Vagina (tissue), 2 donors: ENCODE measurements around the gene ZNF263. TPM values are rescaled to one million over a fixed set of nuclear protein-coding genes. Genes with fewer than 3 reads are reported as not detected.
"Not testable (repeated sequence)": the region's sequence is repeated elsewhere in the genome, so short reads cannot be mapped to it uniquely, and the experiment has no call there.

Source experiments
- DNase-seq, 2 donors: peaks; one replicate each; pipeline ENCODE4 v3.0.0-alpha.2; 2017; ENCODE audit errors: extremely low spot score in 2 of 2
- H3K27ac ChIP-seq: fragments of 200-600 bp; sonication (generic); one replicate; pipeline ENCODE4 v1.5.1; 2019
- H3K27me3 ChIP-seq: fragments of 200-600 bp; sonication (generic); one replicate; pipeline ENCODE4 v1.5.1; 2019
- H3K36me3 ChIP-seq, 2 donors: fragments of 200-600 bp; sonication (generic); one replicate each; pipeline ENCODE4 v1.5.1; 2017 to 2019
- H3K4me1 ChIP-seq: fragments of 200-600 bp; sonication (generic); one replicate; pipeline ENCODE4 v1.5.1; 2019
- H3K4me3 ChIP-seq, 2 donors: fragments of 200-600 bp; sonication (generic); 1 replicate in 1 of 2; 2 replicates in 1 of 2; pipeline ENCODE4 v1.5.1; 2016 to 2019
- H3K9me3 ChIP-seq: fragments of 200-600 bp; sonication (generic); one replicate; pipeline ENCODE4 v1.5.1; 2019
- POLR2A ChIP-seq, 2 donors: fragments of 450-650 bp; IDR thresholded peaks; one replicate each; pipeline ENCODE4 v1.6.1; 2017; ENCODE audit warnings: antibody characterized with exemption in 2 of 2, mild to moderate bottlenecking in 2 of 2, moderate library complexity in 2 of 2
- POLR2AphosphoS5 ChIP-seq, 2 donors: sonication (generic); formaldehyde crosslinking; IDR thresholded peaks; one replicate each; pipeline ENCODE4 v1.9.0; 2017; ENCODE audit warnings: antibody characterized with exemption in 2 of 2, mild to moderate bottlenecking in 2 of 2, low read depth in 1 of 2; ENCODE audit not compliant: insufficient read depth in 1 of 2
- intact Hi-C: fragments of 100-400 bp; cut with DNase I; formaldehyde crosslinking; loops from one replicate; pipeline ENCODE4 v1.15.1; 2023
- total RNA-seq: library from RNA; depleted of rRNA; stranded (reverse); fragments of >200 nt; gene quantifications from one replicate; pipeline ENCODE4 v1.2.3, GENCODE V29; 2016
- TF ChIP-seq, protein P1 (sequence below), 3 experiments: fragments of 450-650 bp in 2 of 3; fragments of 200-600 bp in 1 of 3; sonication (generic) in 1 of 3; IDR thresholded peaks; one replicate each; pipeline ENCODE4 v1.5.1; 2017 to 2019; ENCODE audit warnings: antibody characterized with exemption in 3 of 3, mild to moderate bottlenecking in 2 of 3, moderate library complexity in 2 of 3

ZNF263 gene
- total RNA-seq, 1 donor from 2014 or later, result 29.7 TPM

- peak in 1 of 2 donors; percentile 96 for DNase-seq
- Histone ChIP-seq H3K9me3 (no peaks in the 10 kb centered on the region), H3K4me3 (peak overlapping the region; percentile 59 to 94), H3K36me3 (peaks cover 0 to 9% of the 10 kb centered on the region in 2 donors), H3K27ac (peak overlapping the region; percentile 99), H3K27me3 (no peaks in the 10 kb centered on the region), H3K4me1 (peaks cover 18% of the 10 kb centered on the region)
- TF ChIP-seq POLR2AphosphoS5 (IDR thresholded peaks at IDR 0.05; ENCODE audit: insufficient read depth in 1 of 2, low read depth in 1 of 2) (peak; percentile 81 to 96), POLR2A (IDR thresholded peaks at IDR 0.05) (peak in 1 of 2 donors; percentile 81)
- TF ChIP-seq, protein P1, sequence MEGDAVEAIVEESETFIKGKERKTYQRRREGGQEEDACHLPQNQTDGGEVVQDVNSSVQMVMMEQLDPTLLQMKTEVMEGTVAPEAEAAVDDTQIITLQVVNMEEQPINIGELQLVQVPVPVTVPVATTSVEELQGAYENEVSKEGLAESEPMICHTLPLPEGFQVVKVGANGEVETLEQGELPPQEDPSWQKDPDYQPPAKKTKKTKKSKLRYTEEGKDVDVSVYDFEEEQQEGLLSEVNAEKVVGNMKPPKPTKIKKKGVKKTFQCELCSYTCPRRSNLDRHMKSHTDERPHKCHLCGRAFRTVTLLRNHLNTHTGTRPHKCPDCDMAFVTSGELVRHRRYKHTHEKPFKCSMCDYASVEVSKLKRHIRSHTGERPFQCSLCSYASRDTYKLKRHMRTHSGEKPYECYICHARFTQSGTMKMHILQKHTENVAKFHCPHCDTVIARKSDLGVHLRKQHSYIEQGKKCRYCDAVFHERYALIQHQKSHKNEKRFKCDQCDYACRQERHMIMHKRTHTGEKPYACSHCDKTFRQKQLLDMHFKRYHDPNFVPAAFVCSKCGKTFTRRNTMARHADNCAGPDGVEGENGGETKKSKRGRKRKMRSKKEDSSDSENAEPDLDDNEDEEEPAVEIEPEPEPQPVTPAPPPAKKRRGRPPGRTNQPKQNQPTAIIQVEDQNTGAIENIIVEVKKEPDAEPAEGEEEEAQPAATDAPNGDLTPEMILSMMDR (IDR thresholded peaks at IDR 0.05), result no peak
- intact Hi-C loops, result loop anchor here (2.0 kb wide), 1 partner anchor 18 kb away; the partner anchor contains the start of gene ZNF263
Measured at GRCh38 chr16:3264137-3265036, 18.9 kb upstream of the ZNF263 start.

GRCh38 chr16:3266873-3267537, 16.3 kb upstream of the ZNF263 start:
- H3K4me3 ChIP-seq, result no peak overlapping the region
- H3K4me1 ChIP-seq, result peaks cover 18% of the 10 kb centered on the region
- intact Hi-C loops, result no loop called here
- no peak overlapping the region for H3K27ac ChIP-seq
- TF ChIP-seq POLR2A (IDR thresholded peaks at IDR 0.05), result no peak
- TF ChIP-seq, protein P1 (IDR thresholded peaks at IDR 0.05), result no peak
- no peak for TF ChIP-seq POLR2AphosphoS5 (IDR thresholded peaks at IDR 0.05; ENCODE audit: insufficient read depth in 1 of 2, low read depth in 1 of 2)
- H3K27me3 ChIP-seq, result no peaks in the 10 kb centered on the region
- no peak for DNase-seq
- peaks cover 0 to 9% of the 10 kb centered on the region in 2 donors for H3K36me3 ChIP-seq
- no peaks in the 10 kb centered on the region for H3K9me3 ChIP-seq

DNA sequence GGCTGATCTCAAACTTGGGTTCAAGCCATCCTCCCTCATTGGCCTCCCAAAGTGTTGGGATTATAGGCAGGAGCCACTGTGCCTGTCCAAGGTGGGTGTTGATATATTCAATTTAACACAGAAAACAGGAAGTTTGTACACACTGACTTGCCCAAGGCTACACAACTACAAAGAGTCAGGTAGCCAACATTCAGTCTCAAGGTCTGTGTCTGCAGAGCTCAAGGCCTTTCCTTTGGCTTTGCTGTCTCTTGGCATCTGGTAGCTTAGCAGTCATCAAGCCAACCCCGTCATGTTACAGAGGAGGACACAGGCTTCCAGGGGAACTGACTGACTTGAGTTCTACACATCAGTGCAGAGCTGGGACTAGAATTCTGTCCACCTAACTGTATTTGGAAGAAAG, 15.0 kb upstream of the ZNF263 start:
- Histone ChIP-seq H3K27ac (no peak overlapping the region), H3K4me3 (no peak overlapping the region), H3K36me3 (peaks cover 0 to 9% of the 10 kb centered on the region in 2 donors), H3K9me3 (no peaks in the 10 kb centered on the region), H3K27me3 (no peaks in the 10 kb centered on the region), H3K4me1 (peaks cover 13% of the 10 kb centered on the region)
- intact Hi-C loops, result no loop called here
- no peak for DNase-seq
- TF ChIP-seq, protein P1 (IDR thresholded peaks at IDR 0.05), result no peak
- no peak for TF ChIP-seq POLR2A (IDR thresholded peaks at IDR 0.05)
- TF ChIP-seq POLR2AphosphoS5 (IDR thresholded peaks at IDR 0.05; ENCODE audit: insufficient read depth in 1 of 2, low read depth in 1 of 2), result no peak

DNA sequence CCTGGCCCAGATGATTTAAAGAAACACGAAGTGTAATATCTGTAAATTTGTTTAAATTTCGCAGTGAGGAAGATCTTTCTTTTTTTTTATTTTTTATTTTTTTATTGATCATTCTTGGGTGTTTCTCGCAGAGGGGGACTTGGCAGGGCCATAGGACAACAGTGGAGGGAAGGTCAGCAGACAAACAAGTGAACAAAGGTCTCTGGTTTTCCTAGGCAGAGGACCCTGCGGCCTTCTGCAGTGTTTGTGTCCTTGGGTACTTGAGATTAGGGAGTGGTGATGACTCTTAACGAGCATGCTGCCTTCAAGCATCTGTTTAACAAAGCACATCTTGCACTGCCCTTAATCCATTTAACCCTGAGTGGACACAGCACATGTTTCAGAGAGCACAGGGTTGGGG, 12.6 kb upstream of the ZNF263 start:
- H3K36me3 ChIP-seq, H3K4me3 ChIP-seq, H3K4me1 ChIP-seq, DNase-seq, H3K27ac ChIP-seq, H3K27me3 ChIP-seq, H3K9me3 ChIP-seq: not testable (repeated sequence)
- intact Hi-C loops, result loop anchor here (10.0 kb wide), 1 partner anchor 224 kb away; the partner anchor contains the start of gene C16orf90

GRCh38 chr16:3271281-3271680, 12.0 kb upstream of the ZNF263 start:
- H3K4me3 ChIP-seq, H3K27me3 ChIP-seq, H3K27ac ChIP-seq, H3K9me3 ChIP-seq, H3K4me1 ChIP-seq, DNase-seq, H3K36me3 ChIP-seq: not testable (repeated sequence)
- intact Hi-C loops, result loop anchor here (10.0 kb wide), 1 partner anchor 224 kb away; the partner anchor contains the start of gene C16orf90
